ENCODE measurements around the gene EML2. TPM values are rescaled to one million over a fixed set of nuclear protein-coding genes. Genes with fewer than 3 reads are reported as not detected.
A peak's percentile ranks its signal among the peaks of the same experiment; 100 is the strongest.

EML2 gene
- total and polyA plus RNA-seq, 10 of the 15 experiments (the other 5 are each of a cell fraction or from before 2014, with no cell fraction given), result 1.6 to 64.0 (median 27.5) TPM

GRCh38 chr19:45681391-45682015 lies 42.3 kb upstream of the EML2 start (continued):
- TF ChIP-seq NRF1 (conservative IDR thresholded peaks at IDR 0.05; ENCODE audit: low read depth, low read length) (no peak), FOXM1 (IDR thresholded peaks at IDR 0.05; ENCODE audit: low read depth, low read length) (no peak), ZNF622 (IDR thresholded peaks at IDR 0.05) (no peak), NFYB (IDR thresholded peaks at IDR 0.05; ENCODE audit: insufficient read depth, low read depth, low read length) (no peak), HCFC1 (IDR thresholded peaks at IDR 0.05; ENCODE audit: low read length) (peak; percentile 15; the same call in 1 of the 2 replicates), SREBF1 (IDR thresholded peaks at IDR 0.05; ENCODE audit: low read length) (no peak), TARDBP (IDR thresholded peaks at IDR 0.05; ENCODE audit: borderline replicate concordance) (no peak), USF2 (IDR thresholded peaks at IDR 0.05; ENCODE audit: borderline replicate concordance, low read depth, low read length) (no peak), FOS (IDR thresholded peaks at IDR 0.05; ENCODE audit: borderline replicate concordance, extremely low read depth, insufficient read length) (no peak), MYB (IDR thresholded peaks at IDR 0.05; ENCODE audit: borderline replicate concordance, low read depth, low read length) (no peak), ZZZ3 (IDR thresholded peaks at IDR 0.05; ENCODE audit: control insufficient read depth, insufficient read length, low read depth) (no peak), SMARCA5 (IDR thresholded peaks at IDR 0.05) (peak; percentile 89; the same call in 1 of the 2 replicates), MAX (IDR thresholded peaks at IDR 0.05; ENCODE audit: low read depth, low read length) (no peak), ZNF217 (IDR thresholded peaks at IDR 0.05) (no peak), CBFB (IDR thresholded peaks at IDR 0.05; ENCODE audit: low read depth) (no peak), MXI1 (IDR thresholded peaks at IDR 0.05; ENCODE audit: low read depth, low read length) (no peak), RAD21 (IDR thresholded peaks at IDR 0.05; ENCODE audit: insufficient read depth, low read depth, low read length) (peak; percentile 51; the same call in 1 of the 2 replicates), TBL1XR1 (IDR thresholded peaks at IDR 0.05; ENCODE audit: low read depth, low read length) (no peak), JUNB (IDR thresholded peaks at IDR 0.05) (no peak), SRF (IDR thresholded peaks at IDR 0.05; ENCODE audit: low read depth in 2 of 2, low read length in 2 of 2) (no peak), CREB1 (IDR thresholded peaks at IDR 0.05; ENCODE audit: low read depth) (0 out of 2 replicates have a peak, but pooled peaks have one; percentile 30), HDGF (IDR thresholded peaks at IDR 0.05) (peak; percentile 92), E2F4 (IDR thresholded peaks at IDR 0.05; ENCODE audit: low read depth, low read length) (no peak), ZNF207 (IDR thresholded peaks at IDR 0.05; ENCODE audit: borderline replicate concordance) (peak; percentile 57; the same call in 1 of the 2 replicates), SMAD5 (IDR thresholded peaks at IDR 0.05; ENCODE audit: low read depth) (no peak)
- TF ChIP-seq, protein P1, sequence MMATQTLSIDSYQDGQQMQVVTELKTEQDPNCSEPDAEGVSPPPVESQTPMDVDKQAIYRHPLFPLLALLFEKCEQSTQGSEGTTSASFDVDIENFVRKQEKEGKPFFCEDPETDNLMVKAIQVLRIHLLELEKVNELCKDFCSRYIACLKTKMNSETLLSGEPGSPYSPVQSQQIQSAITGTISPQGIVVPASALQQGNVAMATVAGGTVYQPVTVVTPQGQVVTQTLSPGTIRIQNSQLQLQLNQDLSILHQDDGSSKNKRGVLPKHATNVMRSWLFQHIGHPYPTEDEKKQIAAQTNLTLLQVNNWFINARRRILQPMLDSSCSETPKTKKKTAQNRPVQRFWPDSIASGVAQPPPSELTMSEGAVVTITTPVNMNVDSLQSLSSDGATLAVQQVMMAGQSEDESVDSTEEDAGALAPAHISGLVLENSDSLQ (IDR thresholded peaks at IDR 0.05), result no peak
- TF ChIP-seq, protein P2, sequence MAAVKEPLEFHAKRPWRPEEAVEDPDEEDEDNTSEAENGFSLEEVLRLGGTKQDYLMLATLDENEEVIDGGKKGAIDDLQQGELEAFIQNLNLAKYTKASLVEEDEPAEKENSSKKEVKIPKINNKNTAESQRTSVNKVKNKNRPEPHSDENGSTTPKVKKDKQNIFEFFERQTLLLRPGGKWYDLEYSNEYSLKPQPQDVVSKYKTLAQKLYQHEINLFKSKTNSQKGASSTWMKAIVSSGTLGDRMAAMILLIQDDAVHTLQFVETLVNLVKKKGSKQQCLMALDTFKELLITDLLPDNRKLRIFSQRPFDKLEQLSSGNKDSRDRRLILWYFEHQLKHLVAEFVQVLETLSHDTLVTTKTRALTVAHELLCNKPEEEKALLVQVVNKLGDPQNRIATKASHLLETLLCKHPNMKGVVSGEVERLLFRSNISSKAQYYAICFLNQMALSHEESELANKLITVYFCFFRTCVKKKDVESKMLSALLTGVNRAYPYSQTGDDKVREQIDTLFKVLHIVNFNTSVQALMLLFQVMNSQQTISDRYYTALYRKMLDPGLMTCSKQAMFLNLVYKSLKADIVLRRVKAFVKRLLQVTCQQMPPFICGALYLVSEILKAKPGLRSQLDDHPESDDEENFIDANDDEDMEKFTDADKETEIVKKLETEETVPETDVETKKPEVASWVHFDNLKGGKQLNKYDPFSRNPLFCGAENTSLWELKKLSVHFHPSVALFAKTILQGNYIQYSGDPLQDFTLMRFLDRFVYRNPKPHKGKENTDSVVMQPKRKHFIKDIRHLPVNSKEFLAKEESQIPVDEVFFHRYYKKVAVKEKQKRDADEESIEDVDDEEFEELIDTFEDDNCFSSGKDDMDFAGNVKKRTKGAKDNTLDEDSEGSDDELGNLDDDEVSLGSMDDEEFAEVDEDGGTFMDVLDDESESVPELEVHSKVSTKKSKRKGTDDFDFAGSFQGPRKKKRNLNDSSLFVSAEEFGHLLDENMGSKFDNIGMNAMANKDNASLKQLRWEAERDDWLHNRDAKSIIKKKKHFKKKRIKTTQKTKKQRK (IDR thresholded peaks at IDR 0.05; ENCODE audit: low read depth, low read length), result no peak

Measured in GM12878 (cell line).